Pancreas (tissue), 10 donors: Measurements from ENCODE around the gene CFDP1. TPM values are rescaled to one million over a fixed set of nuclear protein-coding genes. Genes with fewer than 3 reads are reported as not detected.
A peak's percentile ranks its signal among the peaks of the same experiment; 100 is the strongest.

Experiments used
- ATAC-seq, 4 donors: fragments of 200-7000 bp; cut with Tn5 transposase; one replicate each; pipeline versions ENCODE4 v1.8.0 to v1.9.1; 2020; ENCODE audit warnings: mild to moderate bottlenecking in 4 of 4, moderate library complexity in 4 of 4
- DNase-seq, 6 donors: peaks; one replicate each; pipeline ENCODE4 v3.0.0-alpha.2; 2020
- FAIRE-seq: peaks from 2 replicates; lab custom pipeline; 2012; peaks lifted over from hg19 to GRCh38; lab: Jason Lieb, UNC
- H3K27ac ChIP-seq, 4 donors: fragments of 200-600 bp; sonication (generic); 1 replicate in 3 of 4; 2 replicates in 1 of 4; pipeline versions ENCODE4 v1.5.0 to v1.8.0; 2020
- H3K27me3 ChIP-seq, 4 donors: fragments of 200-600 bp; one replicate each; pipeline ENCODE4 v1.8.0; 2021
- H3K36me3 ChIP-seq, 3 donors: fragments of 200-600 bp; sonication (generic) in 1 of 3; one replicate each; pipeline versions ENCODE4 v1.5.0 to v1.8.0; 2020 to 2021
- H3K4me1 ChIP-seq, 3 donors: fragments of 200-600 bp; one replicate each; pipeline ENCODE4 v1.8.0; 2021
- H3K4me3 ChIP-seq, 4 donors: fragments of 200-600 bp; sonication (generic) in 2 of 4; one replicate each; pipeline versions ENCODE4 v1.5.0 to v1.8.0; 2020 to 2021
- H3K9me3 ChIP-seq, 4 donors: fragments of 200-600 bp; one replicate each; pipeline ENCODE4 v1.8.0; 2021
- WGBS, 2 donors: extraction: QIAGEN DNeasy Blood & Tissue Kit; methylation state at CpG; one replicate each; pipeline ENCODE4 v1.1.7; 2013; 5-methylcytosine and 5-hydroxymethylcytosine counted together
- intact Hi-C, 3 donors: fragments of 100-400 bp; cut with DNase I; formaldehyde crosslinking; loops; one replicate each; pipeline versions ENCODE4 v1.11.1 to v1.14.2; 2022
- polyA plus RNA-seq, 2 donors: library from polyadenylated mRNA; stranded (reverse); fragments of 200-250 nt; gene quantifications; one replicate each; pipeline ENCODE4 v1.2.3, GENCODE V29; 2013
- total RNA-seq, 6 donors: library from RNA; stranded (reverse); fragmentation: NEBNext Ultra II Directional in 4 of 6; extraction: Animal tissue kit (Norgen Biotek cat#: 25700) in 4 of 6; gene quantifications; one replicate each; pipeline versions ENCODE4 v1.2.1 to v1.2.4, GENCODE V29; 2021 to 2023
- TF ChIP-seq, protein P1 (sequence below), 4 donors: fragments of 200-600 bp; sonication (generic) in 3 of 4; IDR thresholded peaks; one replicate each; pipeline versions ENCODE4 v1.5.0 to v1.8.0; 2021; ENCODE audit warnings: antibody characterized with exemption in 4 of 4
- donor health status: healthy with polysubstance abuse.
- donor health status: DM: no; HTN: no; CAD: no; lungs with moderate emphysema.
- donor health status: DM: no; HTN: no; CAD: no.
- donor health status: control.
- donor health status: control.
- donor health status: Bipolar disorder and iron deficiency.
- donor health status: DM: yes; HTN: yes; CAD: no.
- donor health status: DM: no; HTN: no; CAD: no.
- donor health status: DM: no; HTN: no; CAD: no.
- donor health status: DM: yes; HTN: yes; CAD: no.

Gene CFDP1
- total and polyA plus RNA-seq, 8 donors: 19.3 to 57.5 (median 25.6) TPM

DNA sequence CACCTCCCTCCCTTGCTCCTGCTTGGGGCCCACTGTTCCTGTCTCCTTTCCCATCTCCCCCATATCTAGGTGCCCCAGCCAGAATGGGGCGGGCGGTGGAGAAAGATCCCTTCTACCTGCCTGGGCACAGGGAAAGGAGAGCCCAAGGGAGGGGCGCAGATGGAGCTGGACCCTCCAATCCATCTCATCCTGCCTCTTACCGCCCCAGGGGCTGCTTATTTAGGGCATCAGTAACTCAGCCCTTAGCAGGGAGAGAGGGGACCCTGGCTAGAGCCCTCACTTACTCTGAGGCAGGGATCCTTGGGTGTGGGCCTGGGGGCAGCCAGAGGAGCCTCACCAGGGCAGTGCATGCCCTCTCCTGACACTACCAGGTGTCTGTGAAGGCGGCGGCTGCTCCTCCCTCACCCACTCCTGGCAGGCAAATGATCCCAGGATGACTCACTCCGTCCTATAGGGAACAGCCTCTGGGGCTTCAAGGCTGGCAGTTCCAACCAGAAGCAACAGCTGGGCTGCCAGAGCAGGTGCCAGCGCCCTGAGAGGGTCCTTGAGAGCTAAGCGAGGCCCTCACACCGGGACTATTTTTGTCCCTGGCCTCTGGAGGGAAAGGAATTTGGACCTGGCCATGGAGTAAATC lies 165.6 kb downstream of the CFDP1 start:
- Histone ChIP-seq H3K9me3 (no peaks in the 10 kb centered on the region), H3K4me3 (no peak overlapping the region), H3K27ac (peak overlapping the region in 3 of 4 donors; percentile 62 to 72 (median 65)), H3K27me3 (no peaks in the 10 kb centered on the region), H3K36me3 (no peaks in the 10 kb centered on the region), H3K4me1 (peaks cover 17 to 30% (median 26%) of the 10 kb centered on the region in 3 donors)
- intact Hi-C loops: no loop called here
- peak; percentile 76 to 89 (median 87) for DNase-seq
- WGBS, 2 donors: 44 to 49% methylated on average over 10 of the region's 10 CpGs
- TF ChIP-seq, protein P1, sequence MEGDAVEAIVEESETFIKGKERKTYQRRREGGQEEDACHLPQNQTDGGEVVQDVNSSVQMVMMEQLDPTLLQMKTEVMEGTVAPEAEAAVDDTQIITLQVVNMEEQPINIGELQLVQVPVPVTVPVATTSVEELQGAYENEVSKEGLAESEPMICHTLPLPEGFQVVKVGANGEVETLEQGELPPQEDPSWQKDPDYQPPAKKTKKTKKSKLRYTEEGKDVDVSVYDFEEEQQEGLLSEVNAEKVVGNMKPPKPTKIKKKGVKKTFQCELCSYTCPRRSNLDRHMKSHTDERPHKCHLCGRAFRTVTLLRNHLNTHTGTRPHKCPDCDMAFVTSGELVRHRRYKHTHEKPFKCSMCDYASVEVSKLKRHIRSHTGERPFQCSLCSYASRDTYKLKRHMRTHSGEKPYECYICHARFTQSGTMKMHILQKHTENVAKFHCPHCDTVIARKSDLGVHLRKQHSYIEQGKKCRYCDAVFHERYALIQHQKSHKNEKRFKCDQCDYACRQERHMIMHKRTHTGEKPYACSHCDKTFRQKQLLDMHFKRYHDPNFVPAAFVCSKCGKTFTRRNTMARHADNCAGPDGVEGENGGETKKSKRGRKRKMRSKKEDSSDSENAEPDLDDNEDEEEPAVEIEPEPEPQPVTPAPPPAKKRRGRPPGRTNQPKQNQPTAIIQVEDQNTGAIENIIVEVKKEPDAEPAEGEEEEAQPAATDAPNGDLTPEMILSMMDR (IDR thresholded peaks at IDR 0.05): no peak
- no peak for FAIRE-seq
- ATAC-seq: peak; percentile 67 to 78 (median 75)

DNA sequence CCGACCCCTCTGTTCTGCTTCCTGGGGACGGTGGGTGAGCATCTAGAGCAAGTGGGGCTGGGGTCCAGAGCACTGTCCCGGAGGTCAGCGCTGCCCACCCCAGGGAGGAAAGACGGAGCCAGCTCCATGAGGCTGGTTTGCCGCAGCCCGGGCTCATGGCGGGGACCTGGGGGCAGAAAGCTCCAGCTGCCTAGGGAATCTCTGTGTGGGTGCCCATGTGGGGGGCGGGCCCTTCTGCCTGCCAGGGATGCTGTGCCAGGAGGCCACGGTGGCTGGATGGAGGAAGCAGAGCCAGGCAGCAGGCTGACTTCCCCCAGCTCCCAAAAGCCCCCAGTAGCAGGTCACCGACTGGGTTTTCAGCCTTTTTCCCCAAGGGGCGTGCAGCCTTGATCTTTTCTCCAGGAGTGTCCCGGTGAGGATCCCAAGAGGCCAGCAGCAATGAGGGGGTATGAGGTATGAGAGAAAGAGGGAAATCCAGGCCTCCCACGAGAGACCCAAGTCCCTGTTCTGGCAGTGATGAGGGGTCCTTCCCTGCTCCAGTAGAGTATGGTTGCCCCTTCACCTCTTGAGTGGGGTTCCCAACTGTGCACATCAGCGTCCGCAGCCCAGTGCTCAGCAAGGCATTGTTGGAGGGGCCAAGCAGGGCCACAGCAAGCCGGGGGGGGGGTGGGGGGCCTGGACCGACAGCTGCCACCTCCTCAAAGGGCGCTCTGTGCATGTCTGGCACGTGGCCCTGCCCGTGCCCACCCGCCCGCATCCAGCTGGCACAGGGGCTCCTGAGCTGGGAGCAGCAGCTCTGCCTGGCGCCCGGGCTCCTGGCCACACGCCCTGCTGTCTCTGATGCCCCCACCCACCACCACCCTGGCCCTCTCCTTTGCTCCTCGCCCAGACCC lies 166.3 kb downstream of the CFDP1 start:
- Histone ChIP-seq H3K27me3 (no peaks in the 10 kb centered on the region), H3K9me3 (no peaks in the 10 kb centered on the region), H3K4me1 (peaks cover 17 to 31% (median 30%) of the 10 kb centered on the region in 3 donors), H3K36me3 (no peaks in the 10 kb centered on the region), H3K27ac (peak overlapping the region in 2 of 4 donors; percentile 65 to 90), H3K4me3 (peak overlapping the region in 1 of 4 donors; percentile 75)
- intact Hi-C loops: no loop called here
- DNase-seq (peak in 3 of 6 donors; percentile 29 to 77 (median 65)), ATAC-seq (no peak), FAIRE-seq (no peak)
- 84 to 92% methylated on average over 25 to 27 of the region's 27 CpGs for WGBS, 2 donors
- TF ChIP-seq, protein P1 (IDR thresholded peaks at IDR 0.05): no peak

DNA sequence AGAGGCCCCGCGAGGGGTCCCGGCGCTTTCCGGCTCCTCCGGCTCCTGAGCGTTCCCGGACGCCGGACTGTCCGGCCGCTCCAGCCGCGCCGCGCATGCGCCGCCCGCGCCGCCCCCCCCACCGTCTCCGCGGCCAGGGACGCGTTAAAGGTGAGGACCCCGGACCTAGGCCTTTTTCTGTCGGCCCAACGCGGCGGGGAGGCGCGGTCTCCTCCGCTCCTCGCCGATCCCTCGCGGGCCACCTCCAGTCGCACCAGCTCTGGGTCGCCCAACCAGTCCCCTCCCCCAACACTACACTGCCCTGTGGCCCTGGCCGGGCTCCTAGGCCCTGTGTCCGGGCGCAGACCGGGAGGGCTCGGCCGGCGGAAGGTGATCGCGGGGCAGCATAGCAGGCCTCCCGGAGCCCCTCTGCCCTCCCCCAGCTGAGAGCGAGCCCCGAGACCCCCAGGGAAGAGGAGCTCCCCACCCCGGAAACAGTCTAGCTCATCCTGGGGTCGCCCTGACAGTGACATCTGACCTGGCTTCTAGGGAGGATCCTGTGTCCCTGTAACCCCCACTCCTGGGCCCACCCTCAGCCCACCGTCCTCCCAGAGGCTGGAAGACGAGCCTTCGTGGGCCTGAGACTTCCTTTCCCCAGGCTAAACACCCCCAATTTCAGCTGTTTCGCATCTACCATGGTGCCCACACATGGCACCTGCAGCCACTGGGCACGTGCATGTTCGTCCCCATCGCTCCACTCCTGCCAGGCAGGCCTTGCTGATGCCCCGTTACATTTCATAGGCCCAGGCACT lies 167.2 kb downstream of the CFDP1 start:
- H3K4me1 ChIP-seq: peaks cover 17 to 31% (median 30%) of the 10 kb centered on the region in 3 donors
- H3K36me3 ChIP-seq: no peaks in the 10 kb centered on the region
- H3K9me3 ChIP-seq: no peaks in the 10 kb centered on the region
- FAIRE-seq: no peak
- H3K27ac ChIP-seq: peak overlapping the region; percentile 59 to 90 (median 78)
- intact Hi-C loops: no loop called here
- H3K4me3 ChIP-seq: peak overlapping the region; percentile 75 to 97 (median 95)
- DNase-seq: peak; percentile 66 to 92 (median 86)
- TF ChIP-seq, protein P1 (IDR thresholded peaks at IDR 0.05): no peak
- H3K27me3 ChIP-seq: no peaks in the 10 kb centered on the region
- WGBS, 2 donors: 9 to 20% methylated on average over 29 to 62 of the region's 62 CpGs
- peak; percentile 49 to 76 (median 62) for ATAC-seq

DNA sequence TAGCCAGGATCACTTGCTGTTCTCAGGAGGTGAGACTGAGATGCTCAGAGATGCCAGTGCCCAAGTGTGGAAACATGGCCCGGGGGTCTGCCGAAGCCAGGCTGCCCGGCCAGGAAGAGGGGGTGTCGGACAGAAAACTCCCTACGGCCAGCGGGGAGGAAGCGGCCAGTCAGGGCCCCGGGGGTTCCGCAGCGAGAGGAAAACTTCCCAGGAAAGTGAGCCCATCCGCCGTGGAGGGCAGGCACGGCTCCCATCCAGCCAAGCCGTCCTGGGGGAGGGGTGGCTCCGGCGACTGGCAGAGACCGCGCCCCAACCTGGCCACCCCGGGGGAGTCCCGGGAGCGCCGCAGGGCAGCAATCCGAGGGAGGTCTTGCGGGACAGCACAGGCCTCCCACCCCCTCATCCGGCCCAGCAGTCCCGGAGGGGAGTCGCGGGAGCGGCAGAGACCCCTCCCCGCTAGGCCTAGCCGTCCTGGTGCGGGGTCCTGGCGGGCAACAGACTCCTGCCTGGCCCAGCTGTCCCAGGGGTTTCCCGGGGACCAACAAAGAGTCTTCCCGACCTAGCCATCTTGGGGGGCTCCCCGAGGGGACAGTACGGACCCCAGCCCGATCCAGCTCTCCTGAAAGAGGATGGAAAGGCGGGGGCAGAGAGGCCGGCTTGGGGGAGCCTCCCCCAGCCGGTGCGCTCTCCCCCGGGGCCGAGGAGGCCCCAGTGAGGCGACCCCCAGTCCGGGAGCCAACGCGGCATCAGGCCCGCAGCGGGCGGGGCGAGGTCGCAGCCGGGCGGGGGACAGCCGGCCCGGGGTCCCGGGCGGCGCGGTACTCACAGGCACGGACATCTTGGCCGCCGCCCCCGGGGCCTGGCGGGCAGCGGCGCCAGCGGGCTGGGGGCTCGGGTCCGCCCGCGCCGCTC lies 168.0 kb downstream of the CFDP1 start:
- FAIRE-seq (no peak), DNase-seq (peak; percentile 54 to 90 (median 72)), ATAC-seq (peak; percentile 36 to 67 (median 60))
- TF ChIP-seq, protein P1 (IDR thresholded peaks at IDR 0.05): no peak
- Histone ChIP-seq H3K27me3 (no peaks in the 10 kb centered on the region), H3K4me3 (peak overlapping the region; percentile 75 to 97 (median 95)), H3K27ac (peak overlapping the region; percentile 77 to 90 (median 82)), H3K9me3 (no peaks in the 10 kb centered on the region), H3K4me1 (peaks cover 17 to 31% (median 30%) of the 10 kb centered on the region in 3 donors), H3K36me3 (no peaks in the 10 kb centered on the region)
- intact Hi-C loops: no loop called here
- 1 to 2% methylated on average over 56 to 74 of the region's 74 CpGs for WGBS, 2 donors
